ENCODE data around the gene RBAK. TPM values are rescaled to one million over a fixed set of nuclear protein-coding genes. Genes with fewer than 3 reads are reported as not detected.

Gene RBAK
- total and polyA plus RNA-seq, 2 of the 4 experiments (the other 2 are of a cell fraction): 2.8 to 8.1 TPM

GRCh38 chr7:5001911-5002310, 43.7 kb upstream of the RBAK start:
- no peaks in the 10 kb centered on the region for H3K27me3 ChIP-seq (ENCODE audit: control insufficient read depth, insufficient read depth, low read length)
- H3K79me1 ChIP-seq (ENCODE audit: low read depth in 1 of 2, low read length in 2 of 2): peaks cover 0 to 6% of the 10 kb centered on the region in 2 experiments; a peak in 3 of 4 replicates
- ChIA-PET CTCF (no interaction called here), POLR2A (ENCODE audit: unreplicated experiment) (no interaction called here)
- dilution Hi-C loops (cut with HindIII; ENCODE audit: low sequenced_read_pairs, unreplicated experiment) (no loop called here), in situ Hi-C loops (cut with MboI; ENCODE audit: low sequenced_read_pairs) (no loop called here), intact Hi-C loops (cut with micrococcal nuclease) (no loop called here)
- no peaks in the 10 kb centered on the region for H3K4me1 ChIP-seq (ENCODE audit: control insufficient read depth, insufficient read depth, low read length)
- no peak overlapping the region for H3K23ac ChIP-seq (ENCODE audit: low read depth, low read length)
- H2AFZ ChIP-seq (replicated peaks; ENCODE audit: low read length, poor library complexity): no peak overlapping the region
- TF ChIP-seq MXI1 (IDR thresholded peaks at IDR 0.05; ENCODE audit: borderline replicate concordance, low read depth, low read length): no peak
- no peak for TF ChIP-seq FOS (IDR thresholded peaks at IDR 0.05; ENCODE audit: low read depth, low read length)
- no peak for TF ChIP-seq CHD1 (IDR thresholded peaks at IDR 0.05; ENCODE audit: low read depth, low read length)
- no peak for TF ChIP-seq RCOR1 (IDR thresholded peaks at IDR 0.05; ENCODE audit: insufficient replicate concordance, low read length)
- no peak overlapping the region for H2AK5ac ChIP-seq (ENCODE audit: low read depth, low read length)
- WGBS, 2 experiments (ENCODE audit: extremely low coverage in 2 of 2, insufficient read length in 1 of 2): no CpG with 5 or more reads among the region's 5 CpGs
- no peak for ATAC-seq (ENCODE audit: low read depth)
- H3K14ac ChIP-seq (replicated peaks; ENCODE audit: low read depth, low read length): no peak overlapping the region
- no peak overlapping the region for H3K4me2 ChIP-seq (ENCODE audit: low read depth, low read length)
- H3K9me1 ChIP-seq (ENCODE audit: insufficient read depth, low read length): no peaks in the 10 kb centered on the region
- H3K27ac ChIP-seq (ENCODE audit: insufficient read depth, low read length): no peak overlapping the region
- no peak overlapping the region for H4K5ac ChIP-seq (ENCODE audit: low read depth, low read length)
- peaks cover 27% of the 10 kb centered on the region for H3K36me3 ChIP-seq (ENCODE audit: control insufficient read depth, insufficient read depth, low read length)
- no peak overlapping the region for H3K56ac ChIP-seq (ENCODE audit: extremely low read depth, insufficient read depth, low read length)
- H4K8ac ChIP-seq (ENCODE audit: low read depth in 2 of 2, low read length in 2 of 2): no peak overlapping the region
- no peak overlapping the region for H2BK20ac ChIP-seq (ENCODE audit: low read depth, low read length)
- H2AK9ac ChIP-seq (replicated peaks; ENCODE audit: low read depth, low read length, poor library complexity): no peak overlapping the region
- no peak for DNase-seq
- no peaks in the 10 kb centered on the region for H4K20me1 ChIP-seq (ENCODE audit: insufficient read depth, low read length)
- no peak overlapping the region for H3K4ac ChIP-seq (ENCODE audit: low read depth, low read length)
- no peak overlapping the region for H4K91ac ChIP-seq (ENCODE audit: insufficient read depth, low read depth, low read length)
- no peak overlapping the region for H3K9ac ChIP-seq (ENCODE audit: low read depth, low read length)
- no peak overlapping the region for H2BK5ac ChIP-seq (ENCODE audit: low read depth, low read length, poor library complexity, severe bottlenecking)
- no peak overlapping the region for H3K4me3 ChIP-seq (ENCODE audit: insufficient read depth, low read depth, low read length)
- H3K9me3 ChIP-seq (ENCODE audit: control insufficient read depth, insufficient read depth, low read length): no peaks in the 10 kb centered on the region
- H3K18ac ChIP-seq (ENCODE audit: low read depth, low read length): no peak overlapping the region
- BruUV-seq (replicated peaks): no TSS peak
- H2BK15ac ChIP-seq (ENCODE audit: low read depth, low read length): no peak overlapping the region
- H2BK120ac ChIP-seq (ENCODE audit: low read depth, low read length): no peak overlapping the region

Measured in IMR-90 (cell line).